A549 treated with GW870086 at 1 μM for 4 hours (cell line): ENCODE measurements around the gene DLK2. TPM values are rescaled to one million over a fixed set of nuclear protein-coding genes. Genes with fewer than 3 reads are reported as not detected.

Source experiments
- total RNA-seq: library from RNA; stranded (reverse); fragments of 200-300 nt; extraction: Qiagen RNA extraction; gene quantifications from 5 replicates; pipeline ENCODE4 v1.2.3, GENCODE V29; 2022; ENCODE audit warnings: low read depth

Gene DLK2
- total RNA-seq: 5.1 to 7.8 TPM (median 6.8 TPM) in 5 replicates

GRCh38 chr6:43455531-43456428 lies at the start of gene DLK2:
Gene DLK2, minus strand, starts transcription at chr6:43455548. Its CDS starts 723 bp downstream, at chr6:43454825.

GRCh38 chr6:43477235-43478007 lies 22.1 kb upstream of the DLK2 start, which contains the start of gene TJAP1:
Gene TJAP1, plus strand, starts transcription at chr6:43477570. Its CDS starts 21,432 bp downstream, at chr6:43499002.

GRCh38 chr6:43427406-43428111 lies 27.8 kb downstream of the DLK2 start, which contains the start of gene ABCC10:
Gene ABCC10, plus strand, starts transcription at chr6:43427541. Its CDS starts 438 bp downstream, at chr6:43427979.

Other genes starting within 250 kb of the DLK2 start
- gene DNPH1, start 226.1 kb downstream of the DLK2 start, total RNA-seq: 79.1 to 97.6 TPM (median 96.2 TPM) in 5 replicates
- gene TTBK1, start 212.1 kb downstream of the DLK2 start, total RNA-seq: 0.03 to 0.11 TPM (median 0.08 TPM) in 5 replicates
- not detected in 5 replicates for gene SLC22A7, start 157.3 kb downstream of the DLK2 start, total RNA-seq
- gene CRIP3, start 146.7 kb downstream of the DLK2 start, total RNA-seq: 0.37 to 1.0 TPM (median 0.53 TPM) in 5 replicates
- gene ZNF318, start 85.9 kb downstream of the DLK2 start, total RNA-seq: 3.8 to 5.3 TPM (median 5.1 TPM) in 5 replicates
- gene ABCC10, start 28.0 kb downstream of the DLK2 start, total RNA-seq: 6.2 to 11.6 TPM (median 10.6 TPM) in 5 replicates
- 14.8 to 20.2 TPM (median 18.9 TPM) in 5 replicates for gene TJAP1, start 22.0 kb upstream of the DLK2 start, total RNA-seq
- gene LRRC73, start 54.8 kb upstream of the DLK2 start, total RNA-seq: 0.88 to 1.2 TPM (median 1.2 TPM) in 5 replicates
- 63.8 to 71.0 TPM (median 66.7 TPM) in 5 replicates for gene YIPF3, start 61.4 kb upstream of the DLK2 start, total RNA-seq
- 46.7 to 56.2 TPM (median 47.8 TPM) in 5 replicates for gene POLR1C, start 61.5 kb upstream of the DLK2 start, total RNA-seq
- 24.7 to 28.9 TPM (median 28.4 TPM) in 5 replicates for gene XPO5, start 120.5 kb upstream of the DLK2 start, total RNA-seq
- 8.2 to 11.6 TPM (median 8.6 TPM) in 5 replicates for gene POLH, start 120.6 kb upstream of the DLK2 start, total RNA-seq
- gene GTPBP2, start 173.7 kb upstream of the DLK2 start, total RNA-seq: 13.4 to 21.4 TPM (median 20.1 TPM) in 5 replicates
- gene MAD2L1BP, start 180.3 kb upstream of the DLK2 start, total RNA-seq: 33.7 to 39.2 TPM (median 36.1 TPM) in 5 replicates
- gene RSPH9, start 189.5 kb upstream of the DLK2 start, total RNA-seq: 0.08 to 0.29 TPM (median 0.24 TPM) in 5 replicates
- gene MRPS18A, start 232.2 kb upstream of the DLK2 start, total RNA-seq: 46.0 to 53.8 TPM (median 49.9 TPM) in 5 replicates